Right lobe of liver (tissue), 6 donors: ENCODE results near the gene PLCB4. TPM values are rescaled to one million over a fixed set of nuclear protein-coding genes. Genes with fewer than 3 reads are reported as not detected.

Source experiments
- ATAC-seq, 4 donors: fragments of 200-7000 bp; cut with Tn5 transposase; one replicate each; pipeline ENCODE4 v1.9.1; 2020; ENCODE audit warnings: mild to moderate bottlenecking in 4 of 4, moderate library complexity in 4 of 4
- DNase-seq, 3 donors: peaks; one replicate each; pipeline ENCODE4 v3.0.0-alpha.2; 2020
- H3K27ac ChIP-seq, 3 donors: fragments of 200-600 bp; one replicate each; pipeline ENCODE4 v1.8.0; 2022
- H3K27me3 ChIP-seq, 2 donors: fragments of 200-600 bp; one replicate each; pipeline ENCODE4 v1.8.0; 2022
- H3K36me3 ChIP-seq, 4 donors: fragments of 200-600 bp; sonication (generic) in 1 of 4; one replicate each; pipeline versions ENCODE4 v1.5.1 to v1.8.0; 2017 to 2022; ENCODE audit warnings: control low read depth in 1 of 4
- H3K4me1 ChIP-seq, 4 donors: fragments of 200-600 bp; sonication (generic) in 1 of 4; one replicate each; pipeline versions ENCODE4 v1.5.1 to v1.8.0; 2017 to 2022; ENCODE audit warnings: control low read depth in 1 of 4
- H3K4me3 ChIP-seq, 3 donors: fragments of 200-600 bp; one replicate each; pipeline ENCODE4 v1.8.0; 2022
- H3K9me3 ChIP-seq, 4 donors: fragments of 200-600 bp; sonication (generic) in 1 of 4; one replicate each; pipeline versions ENCODE4 v1.5.1 to v1.8.0; 2017 to 2022; ENCODE audit warnings: control low read depth in 1 of 4
- CTCF ChIP-seq, 4 donors: fragments of 200-600 bp in 3 of 4; fragments of 450-650 bp in 1 of 4; IDR thresholded peaks; one replicate each; pipeline versions ENCODE4 v1.5.1 to v1.8.0; 2016 to 2022; ENCODE audit warnings: antibody characterized with exemption in 4 of 4, mild to moderate bottlenecking in 2 of 4
- POLR2A ChIP-seq: fragments of 450-650 bp; IDR thresholded peaks from one replicate; pipeline ENCODE4 v1.6.1; 2017; ENCODE audit warnings: antibody characterized with exemption, mild to moderate bottlenecking
- WGBS: methylation state at CpG from one replicate; pipeline ENCODE4 v1.1.6; 2018; ENCODE audit warnings: low coverage, low lambda C conversion rate; ENCODE audit not compliant: insufficient coverage; ENCODE audit errors: missing lambda C conversion rate; 5-methylcytosine and 5-hydroxymethylcytosine counted together
- intact Hi-C, 2 donors: fragments of 100-400 bp; cut with DNase I; formaldehyde crosslinking; loops; one replicate each; pipeline versions ENCODE4 v1.11.2 to v1.14.1; 2022
- total RNA-seq, 6 experiments: library from RNA; depleted of rRNA in 2 of 6; stranded (reverse); fragments of >200 nt in 2 of 6; fragmentation: NEBNext Ultra II Directional in 3 of 6; extraction: Animal tissue kit (Norgen Biotek cat#: 25700) in 3 of 6; gene quantifications; one replicate each; pipeline versions ENCODE4 v1.1.0 to v1.2.4, GENCODE V29; 2016 to 2023
- donor health status: DM: no; HTN: yes; CAD: no.
- donor health status: DM: no; HTN: no; CAD: no.
- donor health status: DM: no; HTN: no; CAD: no.
- donor health status: DM: no; HTN: yes; CAD: no.
- donor health status: DM: no; HTN: yes; CAD: no.

The PLCB4 gene
- total RNA-seq, 6 experiments from 2014 or later: 0.04 to 0.20 (median 0.15) TPM

- intact Hi-C loops: no loop called here
Measured at GRCh38 chr20:9028419-9028818, 40.5 kb upstream of the PLCB4 start.

GRCh38 chr20:9031991-9032390, 36.9 kb upstream of the PLCB4 start:
- H3K27ac ChIP-seq: no peak overlapping the region
- WGBS: 61% methylated on average over 8 of the region's 8 CpGs
- no peaks in the 10 kb centered on the region for H3K4me1 ChIP-seq
- H3K36me3 ChIP-seq: no peaks in the 10 kb centered on the region
- no peaks in the 10 kb centered on the region for H3K27me3 ChIP-seq
- DNase-seq (no peak), ATAC-seq (no peak)
- no peaks in the 10 kb centered on the region for H3K9me3 ChIP-seq
- intact Hi-C loops: no loop called here
- TF ChIP-seq POLR2A (no peak), CTCF (IDR thresholded peaks at IDR 0.05) (no peak)
- no peak overlapping the region for H3K4me3 ChIP-seq

More at GRCh38 chr20:9028419-9028818, 40.5 kb upstream of the PLCB4 start:
- DNase-seq (no peak), ATAC-seq (no peak)
- H3K4me1 ChIP-seq: no peaks in the 10 kb centered on the region
- no peaks in the 10 kb centered on the region for H3K36me3 ChIP-seq
- WGBS: 43% methylated on average over 3 of the region's 3 CpGs
- H3K27ac ChIP-seq: no peak overlapping the region
- no peaks in the 10 kb centered on the region for H3K9me3 ChIP-seq
- TF ChIP-seq POLR2A: no peak
- TF ChIP-seq CTCF (IDR thresholded peaks at IDR 0.05): no peak
- H3K27me3 ChIP-seq: no peaks in the 10 kb centered on the region
- H3K4me3 ChIP-seq: no peak overlapping the region

- ATAC-seq (no peak), DNase-seq (no peak)
- Histone ChIP-seq H3K36me3 (no peaks in the 10 kb centered on the region), H3K9me3 (no peaks in the 10 kb centered on the region), H3K27ac (no peak overlapping the region), H3K4me3 (no peak overlapping the region), H3K27me3 (no peaks in the 10 kb centered on the region), H3K4me1 (no peaks in the 10 kb centered on the region)
- no peak for TF ChIP-seq CTCF (IDR thresholded peaks at IDR 0.05)
- intact Hi-C loops: no loop called here
- 94% methylated on average over 4 of the region's 4 CpGs for WGBS
Measured at GRCh38 chr20:9032758-9033157, 36.1 kb upstream of the PLCB4 start.

- TF ChIP-seq POLR2A (no peak), CTCF (IDR thresholded peaks at IDR 0.05) (no peak)
Measured at GRCh38 chr20:9035126-9035525, 33.8 kb upstream of the PLCB4 start.

GRCh38 chr20:9036593-9036992, 32.3 kb upstream of the PLCB4 start:
- Histone ChIP-seq H3K27ac (no peak overlapping the region), H3K4me1 (no peaks in the 10 kb centered on the region), H3K27me3 (no peaks in the 10 kb centered on the region), H3K36me3 (no peaks in the 10 kb centered on the region), H3K9me3 (no peaks in the 10 kb centered on the region), H3K4me3 (no peak overlapping the region)
- ATAC-seq: no peak
- 53% methylated on average over 1 of the region's 1 CpG for WGBS
- no peak for TF ChIP-seq CTCF (IDR thresholded peaks at IDR 0.05)
- no peak for TF ChIP-seq POLR2A
- no peak for DNase-seq
- intact Hi-C loops: no loop called here

More at GRCh38 chr20:9035126-9035525, 33.8 kb upstream of the PLCB4 start:
- Histone ChIP-seq H3K27ac (no peak overlapping the region), H3K27me3 (no peaks in the 10 kb centered on the region), H3K36me3 (no peaks in the 10 kb centered on the region), H3K4me3 (no peak overlapping the region), H3K4me1 (no peaks in the 10 kb centered on the region), H3K9me3 (no peaks in the 10 kb centered on the region)
- WGBS: 44% methylated on average over 3 of the region's 3 CpGs
- DNase-seq: no peak
- ATAC-seq: no peak
- intact Hi-C loops: no loop called here
